H9 (cell line): Measurements from ENCODE around the gene NRCAM. TPM values are rescaled to one million over a fixed set of nuclear protein-coding genes. Genes with fewer than 3 reads are reported as not detected.

Source experiments
- DNase-seq: peaks from one replicate; pipeline ENCODE4 v3.0.0-alpha.2; 2017
- H2AFZ ChIP-seq: one replicate; pipeline ENCODE4 v1.6.1; 2013; ENCODE audit warnings: mild to moderate bottlenecking, low read length, control low read depth, moderate library complexity
- H2AK5ac ChIP-seq: 2 replicates; pipeline ENCODE4 v1.6.1; 2013; ENCODE audit warnings: low read length, control low read depth, mixed read lengths; ENCODE audit not compliant: insufficient read length
- H2BK120ac ChIP-seq: one replicate; pipeline ENCODE4 v1.6.1; 2013; ENCODE audit warnings: low read depth, mild to moderate bottlenecking, low read length, control low read depth, inconsistent platforms; ENCODE audit not compliant: poor library complexity, severe bottlenecking
- H2BK12ac ChIP-seq: 2 replicates; pipeline ENCODE4 v1.6.1; 2013; ENCODE audit warnings: low read length, control low read depth, mixed read lengths, low read depth; ENCODE audit not compliant: insufficient read length
- H2BK15ac ChIP-seq: 2 replicates; pipeline ENCODE4 v1.6.1; 2013; ENCODE audit warnings: low read depth, low read length, control low read depth
- H2BK20ac ChIP-seq: one replicate; pipeline ENCODE4 v1.6.1; 2013; ENCODE audit warnings: low read depth, mild to moderate bottlenecking, low read length, control low read depth, inconsistent platforms; ENCODE audit not compliant: poor library complexity, severe bottlenecking
- H2BK5ac ChIP-seq: 2 replicates; pipeline ENCODE4 v1.6.1; 2013; ENCODE audit warnings: low read length, control low read depth, mixed read lengths; ENCODE audit not compliant: insufficient read length
- H3K14ac ChIP-seq: 2 replicates; pipeline ENCODE4 v1.6.1; 2013; ENCODE audit warnings: low read length, control low read depth; ENCODE audit not compliant: insufficient read depth
- H3K18ac ChIP-seq: 2 replicates; pipeline ENCODE4 v1.6.1; 2013; ENCODE audit warnings: low read depth, mild to moderate bottlenecking, mixed read lengths, low read length, control low read depth; ENCODE audit not compliant: insufficient read length
- H3K23ac ChIP-seq: 2 replicates; pipeline ENCODE4 v1.6.1; 2013; ENCODE audit warnings: low read length, control low read depth, mixed read lengths, low read depth; ENCODE audit not compliant: insufficient read length
- H3K23me2 ChIP-seq: 2 replicates; pipeline ENCODE4 v1.6.1; 2013; ENCODE audit warnings: low read depth, mild to moderate bottlenecking, mixed read lengths, low read length, control low read depth; ENCODE audit not compliant: insufficient read length, poor library complexity, severe bottlenecking
- H3K27ac ChIP-seq: 2 replicates; pipeline ENCODE4 v1.5.1; 2013; ENCODE audit warnings: low read length, control low read depth, mixed read lengths, low read depth; ENCODE audit not compliant: insufficient read length
- H3K27me3 ChIP-seq: 2 replicates; pipeline ENCODE4 v1.6.1; 2013; ENCODE audit warnings: low read length, control low read depth, inconsistent platforms; ENCODE audit not compliant: insufficient read depth
- H3K4ac ChIP-seq: 2 replicates; pipeline ENCODE4 v1.6.1; 2013; ENCODE audit warnings: low read depth, mild to moderate bottlenecking, control low read depth, inconsistent platforms, low read length, moderate library complexity
- H3K4me1 ChIP-seq: 2 replicates; pipeline ENCODE4 v1.6.1; 2013; ENCODE audit warnings: low read length, control low read depth, inconsistent platforms; ENCODE audit not compliant: insufficient read depth
- H3K4me2 ChIP-seq: 2 replicates; pipeline ENCODE4 v1.6.1; 2013; ENCODE audit warnings: low read length, control low read depth, mixed read lengths; ENCODE audit not compliant: insufficient read length, insufficient read depth
- H3K56ac ChIP-seq: 2 replicates; pipeline ENCODE4 v1.6.1; 2013; ENCODE audit warnings: low read depth, mild to moderate bottlenecking, mixed read lengths, low read length, control low read depth; ENCODE audit not compliant: insufficient read length
- H3K79me1 ChIP-seq: 2 replicates; pipeline ENCODE4 v1.6.1; 2013; ENCODE audit warnings: low read depth, mild to moderate bottlenecking, moderate library complexity, low read length, control low read depth, inconsistent platforms; ENCODE audit not compliant: insufficient read depth, poor library complexity, severe bottlenecking
- H3K79me2 ChIP-seq: 2 replicates; pipeline ENCODE4 v1.6.1; 2013; ENCODE audit warnings: low read length, control low read depth, inconsistent platforms; ENCODE audit not compliant: insufficient read depth
- H3K9ac ChIP-seq: 2 replicates; pipeline ENCODE4 v1.6.1; 2013; ENCODE audit warnings: low read length, control low read depth, mixed read lengths; ENCODE audit not compliant: insufficient read length; ENCODE audit errors: extremely low read depth
- H3K9me3 ChIP-seq: one replicate; pipeline ENCODE4 v1.6.1; 2013; ENCODE audit warnings: low read depth, low read length, inconsistent platforms; ENCODE audit not compliant: control insufficient read depth
- H3T11ph ChIP-seq: one replicate; pipeline ENCODE4 v1.6.1; 2013; ENCODE audit warnings: mild to moderate bottlenecking, low read length, control low read depth, inconsistent platforms
- H4K20me1 ChIP-seq: one replicate; pipeline ENCODE4 v1.6.1; 2013; ENCODE audit not compliant: control insufficient read depth, insufficient read length, insufficient read depth
- H4K5ac ChIP-seq: 2 replicates; pipeline ENCODE4 v1.6.1; 2013; ENCODE audit warnings: low read depth, mild to moderate bottlenecking, mixed read lengths, low read length, control low read depth; ENCODE audit not compliant: insufficient read length
- H4K8ac ChIP-seq: replicated peaks from 2 replicates; pipeline ENCODE4 v1.6.1; 2013; ENCODE audit warnings: low read length, control low read depth, mixed read lengths, low read depth; ENCODE audit not compliant: insufficient read length
- H4K91ac ChIP-seq: 2 replicates; pipeline ENCODE4 v1.6.1; 2013; ENCODE audit warnings: low read depth, mild to moderate bottlenecking, moderate library complexity, mixed read lengths, low read length, control low read depth; ENCODE audit not compliant: insufficient read length
- H3K27ac Mint-ChIP-seq, 3 experiments: 2 replicates in 2 of 3; 3 replicates in 1 of 3; pipeline ENCODE4 v1.8.0; 2020 to 2021; ENCODE audit warnings: mixed read lengths in 3 of 3, mild to moderate bottlenecking in 1 of 3, moderate library complexity in 1 of 3
- H3K27me3 Mint-ChIP-seq: 2 replicates; pipeline ENCODE4 v1.8.0; 2021; ENCODE audit warnings: low read depth, mild to moderate bottlenecking, moderate library complexity, mixed read lengths
- H3K36me3 Mint-ChIP-seq, 3 experiments: 2 replicates in 2 of 3; 3 replicates in 1 of 3; pipeline ENCODE4 v1.8.0; 2020 to 2021; ENCODE audit warnings: low read depth in 3 of 3, mixed read lengths in 3 of 3; ENCODE audit not compliant: insufficient read depth in 1 of 3
- H3K4me1 Mint-ChIP-seq, 2 experiments: 2 replicates each; pipeline ENCODE4 v1.8.0; 2020; ENCODE audit warnings: mixed read lengths in 2 of 2
- H3K4me3 Mint-ChIP-seq, 2 experiments: 2 replicates in 1 of 2; 3 replicates in 1 of 2; pipeline ENCODE4 v1.8.0; 2020 to 2021; ENCODE audit warnings: mild to moderate bottlenecking in 2 of 2, mixed read lengths in 2 of 2, moderate library complexity in 1 of 2
- H3K9me3 Mint-ChIP-seq, 2 experiments: 2 replicates in 1 of 2; 3 replicates in 1 of 2; pipeline ENCODE4 v1.8.0; 2020; ENCODE audit warnings: mild to moderate bottlenecking in 2 of 2, mixed read lengths in 2 of 2, moderate library complexity in 1 of 2
- WGBS: extraction: QIAGEN DNeasy Blood & Tissue Kit; methylation state at CpG from one replicate; pipeline ENCODE4 v1.1.7; 2013; ENCODE audit warnings: missing lambda C conversion rate, low lambda C conversion rate, mixed read lengths; ENCODE audit not compliant: insufficient read length; ENCODE audit errors: extremely low coverage; 5-methylcytosine and 5-hydroxymethylcytosine counted together
- total RNA-seq: library from RNA; stranded (reverse); gene quantifications from 2 replicates; pipeline ENCODE4 v1.2.1, GENCODE V29; 2021
- TF ChIP-seq, protein P1 (sequence below): fragments of 200-600 bp; sonication (generic); conservative IDR thresholded peaks from 3 replicates; pipeline ENCODE4 v1.8.0; 2021; ENCODE audit warnings: antibody characterized with exemption, mild to moderate bottlenecking

The NRCAM gene
- total RNA-seq, 1 experiment from 2014 or later: 2.3 TPM

DNA sequence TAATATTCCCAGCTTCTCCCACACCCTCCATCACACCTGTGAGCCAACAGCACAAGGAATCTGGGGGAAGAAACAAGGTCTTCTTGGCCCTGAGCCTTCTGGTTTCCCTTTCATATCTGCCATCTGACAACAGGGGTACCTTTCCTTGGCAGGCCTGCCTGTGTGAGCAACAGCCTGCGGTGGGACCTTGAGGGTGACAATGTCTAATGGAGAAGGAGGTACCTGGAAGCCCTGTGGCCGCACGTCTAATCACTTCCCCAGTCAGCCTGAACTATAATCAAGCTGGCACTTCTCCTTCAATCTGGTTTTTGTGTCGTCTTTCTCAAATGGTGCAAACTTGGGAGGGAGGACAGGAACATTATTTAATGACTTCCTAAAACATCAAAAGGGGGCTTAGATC is 41.2 kb downstream of the NRCAM start:
- Histone ChIP-seq H3K56ac (no peak overlapping the region), H3K79me1 (no peaks in the 10 kb centered on the region), H4K5ac (no peak overlapping the region), H3K9ac (no peak overlapping the region), H3K23ac (no peak overlapping the region), H3K14ac (no peak overlapping the region), H2AFZ (no peak overlapping the region), H4K20me1 (no peaks in the 10 kb centered on the region), H3K4me1 (peaks cover 6% of the 10 kb centered on the region; the same call in 1 of the 2 replicates), H3K79me2 (no peaks in the 10 kb centered on the region), H3K4ac (no peak overlapping the region), H3K27me3 (no peaks in the 10 kb centered on the region), H2BK120ac (no peak overlapping the region), H3K18ac (no peak overlapping the region), H3T11ph (no peak overlapping the region), H2BK12ac (no peak overlapping the region), H2AK5ac (no peak overlapping the region), H3K23me2 (no peaks in the 10 kb centered on the region), H4K91ac (no peak overlapping the region), H4K8ac (no peak overlapping the region), H2BK5ac (no peak overlapping the region), H3K4me2 (no peak overlapping the region), H2BK20ac (no peak overlapping the region), H2BK15ac (no peak overlapping the region), H3K27ac (no peak overlapping the region), H3K9me3 (no peaks in the 10 kb centered on the region)
- Mint-ChIP-seq H3K4me1 (peaks cover 12 to 14% of the 10 kb centered on the region in 2 experiments), H3K9me3 (no peaks in the 10 kb centered on the region), H3K27ac (no peak overlapping the region), H3K27me3 (no peaks in the 10 kb centered on the region), H3K36me3 (no peaks in the 10 kb centered on the region), H3K4me3 (no peak overlapping the region)
- no peak for DNase-seq
- WGBS: no CpG with 5 or more reads among the region's 4 CpGs
- TF ChIP-seq, protein P1, sequence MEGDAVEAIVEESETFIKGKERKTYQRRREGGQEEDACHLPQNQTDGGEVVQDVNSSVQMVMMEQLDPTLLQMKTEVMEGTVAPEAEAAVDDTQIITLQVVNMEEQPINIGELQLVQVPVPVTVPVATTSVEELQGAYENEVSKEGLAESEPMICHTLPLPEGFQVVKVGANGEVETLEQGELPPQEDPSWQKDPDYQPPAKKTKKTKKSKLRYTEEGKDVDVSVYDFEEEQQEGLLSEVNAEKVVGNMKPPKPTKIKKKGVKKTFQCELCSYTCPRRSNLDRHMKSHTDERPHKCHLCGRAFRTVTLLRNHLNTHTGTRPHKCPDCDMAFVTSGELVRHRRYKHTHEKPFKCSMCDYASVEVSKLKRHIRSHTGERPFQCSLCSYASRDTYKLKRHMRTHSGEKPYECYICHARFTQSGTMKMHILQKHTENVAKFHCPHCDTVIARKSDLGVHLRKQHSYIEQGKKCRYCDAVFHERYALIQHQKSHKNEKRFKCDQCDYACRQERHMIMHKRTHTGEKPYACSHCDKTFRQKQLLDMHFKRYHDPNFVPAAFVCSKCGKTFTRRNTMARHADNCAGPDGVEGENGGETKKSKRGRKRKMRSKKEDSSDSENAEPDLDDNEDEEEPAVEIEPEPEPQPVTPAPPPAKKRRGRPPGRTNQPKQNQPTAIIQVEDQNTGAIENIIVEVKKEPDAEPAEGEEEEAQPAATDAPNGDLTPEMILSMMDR: no peak
